Measurements from ENCODE around the gene CSNK1A1L. TPM values are rescaled to one million over a fixed set of nuclear protein-coding genes. Genes with fewer than 3 reads are reported as not detected.

CSNK1A1L gene
- total and polyA plus RNA-seq, 2 of the 8 experiments (the other 6 are each of a cell fraction or from before 2014, with no cell fraction given), result not detected

- WGBS, 2 experiments (ENCODE audit: extremely low coverage in 1 of 2, insufficient coverage in 1 of 2, insufficient read length in 1 of 2, insufficient replicate concordance in 2 of 2, low coverage in 1 of 2, low lambda C conversion rate in 2 of 2, missing lambda C conversion rate in 1 of 2), result 87% methylated on average over 2 of the region's 2 CpGs; no CpG with 5 or more reads in 1 of the 2 experiments
Observed at GRCh38 chr13:37113534-37113933, 8.1 kb upstream of the CSNK1A1L start.

More at GRCh38 chr13:37113534-37113933, 8.1 kb upstream of the CSNK1A1L start:
- no peaks in the 10 kb centered on the region for H3K27me3 ChIP-seq (replicated peaks in 1 of 4; ENCODE audit: control insufficient read depth in 3 of 4, extremely low read depth in 1 of 4, insufficient read depth in 3 of 4, low read length in 3 of 4)
- no peak overlapping the region for H2BK5ac ChIP-seq (ENCODE audit: low read depth, low read length)
- no peak overlapping the region for H2AK5ac ChIP-seq (ENCODE audit: low read depth, low read length)
- no peak overlapping the region for H3K4me3 ChIP-seq (ENCODE audit: extremely low read depth in 1 of 4, insufficient read depth in 2 of 4, low read depth in 3 of 4, low read length in 4 of 4)
- H2AFZ ChIP-seq (ENCODE audit: low read length), result no peak overlapping the region
- no peak overlapping the region for H2BK15ac ChIP-seq (ENCODE audit: low read length)
- H3K9ac ChIP-seq (replicated peaks in 1 of 4; ENCODE audit: extremely low read depth in 1 of 4, low read depth in 3 of 4, low read length in 3 of 4), result no peak overlapping the region
- H3K23ac ChIP-seq (ENCODE audit: insufficient read length), result no peak overlapping the region
- no peak overlapping the region for H3K27ac ChIP-seq (ENCODE audit: low read depth, low read length)
- no peak overlapping the region for H3K4me2 ChIP-seq (ENCODE audit: insufficient read depth in 1 of 2, low read depth in 2 of 2, low read length in 2 of 2)
- H3K56ac ChIP-seq (replicated peaks; ENCODE audit: insufficient read length, low read depth, low read length), result no peak overlapping the region
- no peak overlapping the region for H3K4ac ChIP-seq (replicated peaks; ENCODE audit: insufficient read length, low read depth, low read length)
- H3K14ac ChIP-seq (ENCODE audit: insufficient read length), result no peak overlapping the region
- no peak overlapping the region for H4K91ac ChIP-seq (replicated peaks; ENCODE audit: insufficient read length, low read length)
- CTCF ChIA-PET (ENCODE audit: partially characterized antibody), result interaction anchor here (1.0 kb wide), 1 partner anchor 354 kb away, joined by 3 read pairs; no protein-coding TSS in a partner anchor
- TF ChIP-seq TBP (IDR thresholded peaks at IDR 0.05; ENCODE audit: low read depth, low read length), result no peak
- TF ChIP-seq CTCF (IDR thresholded peaks at IDR 0.05; ENCODE audit: control extremely low read depth in 1 of 3, insufficient read depth in 1 of 3, low read depth in 1 of 3, low read length in 3 of 3), result no peak
- no peak for TF ChIP-seq EGR1 (IDR thresholded peaks at IDR 0.05; ENCODE audit: borderline replicate concordance, low read depth, low read length)
- no peak for TF ChIP-seq YY1 (IDR thresholded peaks at IDR 0.05; ENCODE audit: low read depth, low read length)
- TF ChIP-seq ATF3 (IDR thresholded peaks at IDR 0.05; ENCODE audit: insufficient read depth, low read depth, low read length), result no peak
- TF ChIP-seq BACH1 (IDR thresholded peaks at IDR 0.05; ENCODE audit: low read length), result no peak
- H3K4me1 ChIP-seq (replicated peaks in 1 of 4; ENCODE audit: control insufficient read depth in 3 of 4, insufficient read depth in 4 of 4, low read length in 3 of 4), result 0 out of 7 replicates have a peak, but pooled peaks cover 0 to 2% (median 0%) of the 10 kb centered on the region in 4 experiments
- H3K23me2 ChIP-seq (ENCODE audit: low read depth, low read length), result no peaks in the 10 kb centered on the region; the same call in 1 of the 2 replicates
- no peak overlapping the region for H4K8ac ChIP-seq (ENCODE audit: extremely low read depth, insufficient read depth, low read length)
- no peak overlapping the region for H2BK120ac ChIP-seq (replicated peaks; ENCODE audit: low read depth, low read length)
- H2BK12ac ChIP-seq (ENCODE audit: low read depth, low read length), result no peak overlapping the region
- no peaks in the 10 kb centered on the region for H3K9me3 ChIP-seq (ENCODE audit: insufficient read depth in 2 of 2, low read depth in 1 of 2, low read length in 1 of 2)
- no peak for DNase-seq (ENCODE audit: low read depth in 1 of 2, low spot score in 2 of 2)
- FAIRE-seq, result no peak
- POLR2A ChIA-PET (ENCODE audit: partially characterized antibody), result no interaction called here
- H3K79me1 ChIP-seq (ENCODE audit: low read depth, low read length), result no peaks in the 10 kb centered on the region
- H4K20me1 ChIP-seq (replicated peaks in 1 of 2; ENCODE audit: control insufficient read depth in 1 of 2, insufficient read depth in 2 of 2, low read length in 2 of 2), result no peaks in the 10 kb centered on the region
- H3K18ac ChIP-seq (ENCODE audit: extremely low read depth, low read length), result no peak overlapping the region
- no peak overlapping the region for H2BK20ac ChIP-seq (ENCODE audit: low read length)
- H4K5ac ChIP-seq (ENCODE audit: insufficient read length, low read depth, low read length), result no peak overlapping the region
- H3K36me3 ChIP-seq (ENCODE audit: control insufficient read depth in 2 of 4, insufficient read depth in 4 of 4, low read length in 3 of 4), result no peaks in the 10 kb centered on the region
- H3K79me2 ChIP-seq (ENCODE audit: control insufficient read depth in 1 of 2, insufficient read depth in 2 of 2, low read length in 2 of 2), result no peaks in the 10 kb centered on the region

Measured in H1 (cell line).